Activated naive CD4-positive, alpha-beta T cell treated with anti-CD3 and anti-CD28 coated beads, Interleukin-2, amount 50 U/mL, for 16 hours (primary cell): ENCODE data around the gene PTPN3.

Experiments
- DNase-seq: peaks from one replicate; pipeline ENCODE4 v3.0.0-alpha.2; 2020

Gene PTPN3

GRCh38 chr9:109419531-109419930 is 78.6 kb downstream of the PTPN3 start:
- no peak for DNase-seq

DNA sequence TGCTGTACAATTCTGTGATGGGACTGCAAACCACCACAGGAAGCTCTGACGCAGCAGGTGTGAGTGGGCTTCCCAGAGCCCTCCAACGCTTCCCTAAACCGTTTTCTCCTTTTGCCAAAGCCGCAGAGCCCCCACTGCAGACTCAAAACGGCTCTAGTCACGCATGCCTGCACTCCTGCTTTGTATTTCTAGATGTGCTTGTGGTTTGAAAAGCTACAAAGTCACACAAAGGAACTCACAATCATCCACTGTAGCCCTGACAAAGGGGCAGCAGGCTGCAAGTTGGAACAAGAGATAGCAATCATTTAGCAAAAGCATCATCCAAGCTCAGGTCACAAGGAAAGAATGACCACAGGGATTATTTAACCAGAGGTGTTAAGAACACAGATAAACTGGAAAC is 79.3 kb downstream of the PTPN3 start:
- DNase-seq, result no peak

DNA sequence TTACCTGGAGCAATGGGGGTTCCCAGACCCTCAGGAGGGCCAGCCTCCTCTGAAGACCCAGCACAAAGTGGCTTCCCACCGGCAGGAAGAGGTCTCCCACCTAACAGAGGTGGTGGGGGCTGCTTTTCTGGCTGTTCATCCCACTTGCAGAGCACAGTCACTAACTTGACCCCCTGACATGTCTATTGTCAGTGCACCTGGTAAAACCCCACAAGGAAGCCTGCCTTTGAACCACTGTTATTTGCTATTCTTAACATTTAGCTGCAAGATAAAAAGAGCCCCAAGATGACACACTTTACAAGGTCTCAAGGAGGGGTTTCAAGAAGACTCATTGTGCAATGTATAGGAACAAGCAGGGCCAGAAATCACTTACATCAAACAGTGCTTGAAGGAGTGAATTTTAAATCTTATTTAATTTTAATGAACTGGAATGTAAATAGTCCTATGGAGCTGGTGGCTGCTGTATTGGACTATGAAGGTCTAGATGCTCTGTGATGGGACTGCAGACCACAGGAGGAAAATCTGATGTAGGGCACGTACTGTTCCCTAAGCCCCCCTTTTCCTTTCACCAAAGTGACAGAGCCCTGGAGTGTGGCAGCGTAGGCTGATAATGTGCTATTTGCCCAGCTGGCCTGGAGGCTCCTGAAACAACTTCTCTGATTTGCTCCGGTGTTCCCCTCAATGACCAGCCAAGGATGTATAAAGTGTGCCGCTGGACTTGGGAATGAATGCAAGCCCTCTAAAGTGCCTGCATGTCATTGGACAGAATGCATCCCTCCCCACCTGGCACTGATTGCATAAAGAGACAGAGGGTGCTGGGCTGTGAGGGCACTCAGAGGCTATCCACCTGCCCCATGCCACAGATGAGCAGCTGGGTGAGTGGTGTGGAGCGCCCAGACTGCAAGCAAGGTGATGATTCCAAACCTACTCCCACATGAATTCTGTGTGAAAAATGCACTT is 80.2 kb downstream of the PTPN3 start:
- no peak for DNase-seq

- no peak for DNase-seq
These were observed 81.1 kb downstream of the PTPN3 start for GRCh38 chr9:109417054-109417453.

GRCh38 chr9:109416135-109416706 is 81.9 kb downstream of the PTPN3 start:
- DNase-seq, result no peak

- DNase-seq, result no peak
These were observed 83.9 kb downstream of the PTPN3 start for GRCh38 chr9:109414125-109414785.

DNA sequence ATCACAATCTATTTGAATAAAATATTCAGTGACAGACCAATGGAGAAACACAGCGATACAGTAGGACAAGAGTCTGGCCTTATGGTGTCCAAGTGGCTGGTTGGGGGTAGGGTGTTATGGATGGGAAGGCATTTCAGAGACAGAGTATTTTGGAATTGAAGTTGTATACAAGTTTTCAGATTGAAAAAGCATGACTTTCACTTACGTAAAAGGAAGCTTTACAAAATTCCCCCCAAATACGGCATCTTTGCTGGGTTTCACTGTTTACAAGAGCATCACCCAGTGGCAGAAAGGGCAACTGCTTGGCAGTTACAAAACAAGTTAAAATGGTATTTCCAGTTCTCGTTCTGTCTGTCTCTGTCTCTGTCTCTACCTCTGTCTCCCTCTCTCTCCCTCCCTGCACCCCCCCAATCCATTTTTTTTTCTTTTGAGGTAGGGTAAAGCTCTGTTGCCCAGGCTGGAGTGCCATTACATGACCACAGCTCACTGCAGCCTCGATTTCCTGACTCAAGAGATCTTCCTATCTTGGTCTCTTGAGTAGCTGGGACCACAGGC is 86.2 kb downstream of the PTPN3 start:
- no peak for DNase-seq

DNA sequence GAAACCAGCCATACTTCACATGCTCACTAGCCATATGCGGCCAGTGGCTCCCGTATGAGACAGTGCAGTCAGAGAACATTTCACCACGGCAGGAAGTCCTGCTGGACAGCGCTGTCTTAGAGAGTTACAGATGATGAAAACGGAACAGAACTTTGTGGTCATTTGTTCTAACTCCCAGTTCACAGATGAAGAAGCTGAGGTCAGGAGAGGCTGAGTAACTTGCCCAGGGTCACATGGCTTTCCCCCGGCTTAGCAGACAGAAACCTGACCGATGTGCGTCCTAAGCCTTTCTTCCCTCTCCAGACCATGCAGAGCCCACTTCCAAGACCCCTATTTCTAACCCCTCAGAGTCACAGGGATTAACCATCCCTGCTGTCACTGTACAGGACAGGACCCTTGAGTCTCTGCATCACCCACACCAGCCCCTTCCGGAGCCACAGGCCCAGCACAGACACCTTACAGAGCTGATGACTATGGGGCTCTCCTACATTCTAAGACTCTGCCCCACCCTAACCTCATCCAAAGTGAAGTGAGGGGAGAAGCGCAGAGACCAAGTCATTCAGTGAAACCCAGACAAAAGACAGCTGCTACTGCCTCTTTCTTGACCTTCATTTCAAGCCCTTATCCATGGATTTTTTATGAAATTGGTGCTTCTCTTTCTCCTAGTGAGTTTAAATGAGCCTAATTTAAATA is 86.9 kb downstream of the PTPN3 start:
- DNase-seq, result no peak

DNA sequence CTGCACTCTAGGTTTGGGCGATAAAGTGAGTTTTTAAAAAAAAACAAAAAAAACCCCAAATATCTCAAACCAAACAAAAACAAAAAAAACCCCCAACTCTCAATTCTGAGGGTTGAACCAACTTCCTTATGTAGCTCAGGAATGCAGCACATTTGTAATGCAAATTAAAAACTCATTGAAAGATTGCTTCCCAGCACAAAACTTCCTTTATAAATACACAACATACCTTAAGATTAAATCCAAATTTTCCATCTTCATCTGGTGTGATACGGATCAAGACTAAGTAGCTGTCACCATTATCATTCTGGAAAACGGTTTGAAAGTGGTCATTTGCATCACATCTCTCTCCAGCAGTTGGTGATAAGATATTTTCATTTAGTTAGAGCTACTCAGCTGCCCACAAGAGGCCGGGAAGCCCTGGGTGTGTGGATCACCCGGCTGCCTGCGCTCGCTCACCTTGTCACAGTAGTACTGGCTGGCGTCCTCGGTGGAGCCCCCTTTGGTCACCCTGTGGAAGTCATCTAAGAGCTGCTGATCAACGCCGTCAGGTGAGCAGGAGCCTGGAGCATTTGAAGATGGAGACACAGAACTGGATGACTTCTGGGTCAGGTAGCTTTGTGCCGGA is 88.2 kb downstream of the PTPN3 start:
- DNase-seq, result no peak

DNA sequence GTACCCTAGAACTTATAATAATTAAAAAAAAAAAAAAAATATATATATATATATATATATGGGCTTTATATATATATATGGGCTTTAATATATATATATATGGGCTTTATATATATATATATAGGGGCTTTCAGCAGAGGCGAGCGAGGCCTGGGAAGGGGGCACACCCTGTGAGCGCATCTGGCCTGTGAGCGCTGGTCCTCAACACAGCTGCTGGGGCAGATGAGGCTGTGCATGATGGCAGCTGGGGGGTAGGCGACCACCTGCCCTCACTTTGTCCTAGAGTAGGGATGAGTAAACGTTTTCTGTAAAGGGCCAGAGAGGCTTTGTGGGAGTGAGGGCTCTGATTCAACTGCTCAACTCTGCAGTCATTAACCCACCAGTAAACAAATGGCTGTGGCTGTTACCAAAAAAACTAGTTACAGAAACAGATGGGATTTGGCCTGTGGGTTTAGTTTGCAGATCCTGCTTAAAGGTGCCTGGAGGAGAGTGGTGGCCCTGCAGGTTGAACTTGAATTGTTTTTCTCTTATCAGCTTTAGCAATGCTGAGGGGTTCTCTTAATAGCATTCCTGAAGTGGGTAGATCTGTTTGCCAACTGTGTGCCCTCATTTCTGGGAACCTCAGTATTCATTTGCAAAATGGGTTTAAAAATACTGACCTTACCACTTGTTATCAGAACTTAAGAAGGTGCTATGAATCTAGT is 89.2 kb downstream of the PTPN3 start:
- DNase-seq, result no peak

GRCh38 chr9:109403766-109404320 is 94.3 kb downstream of the PTPN3 start:
- DNase-seq, result no peak

- no peak for DNase-seq
These were observed 95.0 kb downstream of the PTPN3 start for GRCh38 chr9:109403116-109403515.

GRCh38 chr9:109401990-109402318 is 96.2 kb downstream of the PTPN3 start:
- DNase-seq, result no peak

DNA sequence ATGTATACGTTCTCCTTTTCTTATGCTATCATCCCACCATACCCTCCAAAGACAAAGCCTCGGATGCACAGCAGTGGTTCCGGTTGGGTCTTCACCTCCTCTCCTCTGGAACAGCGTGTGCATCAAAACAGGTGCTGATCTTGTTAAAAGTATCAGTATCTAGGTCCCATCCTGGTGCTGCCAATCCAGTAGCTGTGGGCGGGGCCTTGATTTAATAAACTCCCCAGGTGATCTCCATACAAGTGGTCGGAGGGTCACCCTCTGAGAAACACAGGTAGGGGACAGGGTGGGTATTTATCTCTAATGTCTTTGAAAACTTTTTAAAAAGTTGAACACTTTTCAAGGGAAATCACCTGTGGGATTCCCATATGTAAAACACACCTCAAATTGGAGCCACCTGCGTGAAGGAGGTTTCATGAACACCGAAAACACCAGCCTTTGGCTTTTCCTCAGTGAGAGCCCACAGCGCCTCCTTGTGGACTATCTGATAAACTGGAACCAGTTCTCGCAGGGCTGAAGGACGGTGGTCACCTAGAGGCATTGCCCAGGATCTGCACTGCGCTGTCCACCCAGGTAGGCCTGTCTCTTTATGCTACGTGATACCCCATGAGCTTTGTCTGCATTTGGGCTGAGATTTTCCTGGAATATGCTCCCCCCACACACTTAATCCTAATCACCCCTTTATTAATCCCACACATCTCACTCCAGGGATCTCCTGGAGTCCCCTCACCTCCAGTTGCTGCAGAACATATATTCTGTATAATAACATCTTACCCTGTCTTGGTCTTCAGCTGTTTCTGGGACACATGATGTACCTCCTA is 96.7 kb downstream of the PTPN3 start:
- no peak for DNase-seq

- DNase-seq, result no peak
These were observed 98.8 kb downstream of the PTPN3 start for GRCh38 chr9:109399258-109399767.

- DNase-seq, result no peak
These were observed 106.9 kb downstream of the PTPN3 start for GRCh38 chr9:109391176-109391575.

GRCh38 chr9:109387856-109388255 is 110.3 kb downstream of the PTPN3 start:
- no peak for DNase-seq

DNA sequence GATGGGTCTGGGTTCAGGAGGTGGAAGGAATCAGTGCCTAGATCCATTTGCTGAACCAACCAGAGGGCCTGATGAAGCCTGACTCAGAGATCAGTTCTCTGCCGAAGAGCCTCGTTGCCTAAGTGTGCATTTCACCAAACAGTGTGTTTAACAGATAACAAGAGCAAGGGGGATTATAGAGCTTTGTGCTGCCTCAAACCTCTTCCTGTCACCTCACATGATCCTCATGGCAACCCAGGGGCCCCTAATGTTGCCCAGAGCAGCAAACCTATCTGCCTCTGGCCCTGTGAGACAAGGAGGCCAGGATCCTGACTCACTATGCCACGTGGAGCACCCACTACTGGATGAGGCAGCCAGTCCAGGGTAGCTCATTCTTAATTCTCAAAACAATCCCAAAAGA is 110.9 kb downstream of the PTPN3 start:
- DNase-seq, result no peak

DNA sequence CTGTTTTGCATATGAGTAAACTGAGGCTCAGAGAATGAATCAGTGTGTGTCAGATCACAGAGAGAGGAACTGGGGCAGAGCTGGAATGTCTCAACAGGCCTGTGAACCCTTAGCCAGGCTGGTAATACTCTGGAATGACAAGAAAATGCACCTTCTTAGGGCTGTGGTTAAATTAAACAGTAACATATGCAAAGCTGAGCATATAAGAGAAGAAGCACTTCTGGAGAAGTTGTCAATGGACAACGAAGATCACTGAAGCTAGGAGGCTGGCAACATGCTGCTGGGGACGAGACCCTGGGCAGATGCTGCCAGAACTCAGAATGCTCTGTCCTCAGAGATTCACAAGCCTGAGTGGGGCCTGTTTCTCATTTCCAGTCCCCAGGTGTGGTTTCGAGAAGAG is 112.6 kb downstream of the PTPN3 start:
- no peak for DNase-seq

GRCh38 chr9:109383947-109384346 is 114.2 kb downstream of the PTPN3 start:
- no peak for DNase-seq

DNA sequence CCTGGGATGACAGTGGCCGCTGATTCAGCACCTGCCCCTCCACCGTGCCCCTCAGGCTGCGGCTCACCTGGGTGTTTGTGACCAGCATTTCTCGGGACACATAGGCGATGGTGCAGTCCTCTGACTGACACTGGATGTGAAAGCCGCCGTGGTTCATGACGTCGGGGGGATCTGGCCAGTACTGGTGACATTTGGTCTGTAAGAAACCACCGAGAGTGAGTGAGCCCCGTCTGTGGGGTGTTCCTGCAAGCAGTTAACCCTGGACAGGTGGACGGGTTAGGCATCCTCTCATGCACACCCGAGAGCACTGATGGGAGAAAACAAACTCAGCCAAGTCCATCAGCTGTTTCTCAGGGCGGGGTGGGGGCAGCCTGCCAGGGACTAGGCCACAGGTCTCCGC is 114.8 kb downstream of the PTPN3 start:
- no peak for DNase-seq
